GM21576 (cell line): Measurements from ENCODE around the gene CETN1.

Experiments
- ATAC-seq: cut with Tn5 transposase; IDR thresholded peaks from one replicate; pipeline ENCODE4 v1.9.1; 2021; ENCODE audit warnings: mild to moderate bottlenecking, moderate library complexity; ENCODE audit not compliant: unreplicated experiment

The CETN1 gene

GRCh38 chr18:580154-580553, at the start of gene CETN1:
Gene CETN1 (plus strand): TSS chr18:580380. CDS start chr18:580409, 29 bp downstream.
- no peak for ATAC-seq

DNA sequence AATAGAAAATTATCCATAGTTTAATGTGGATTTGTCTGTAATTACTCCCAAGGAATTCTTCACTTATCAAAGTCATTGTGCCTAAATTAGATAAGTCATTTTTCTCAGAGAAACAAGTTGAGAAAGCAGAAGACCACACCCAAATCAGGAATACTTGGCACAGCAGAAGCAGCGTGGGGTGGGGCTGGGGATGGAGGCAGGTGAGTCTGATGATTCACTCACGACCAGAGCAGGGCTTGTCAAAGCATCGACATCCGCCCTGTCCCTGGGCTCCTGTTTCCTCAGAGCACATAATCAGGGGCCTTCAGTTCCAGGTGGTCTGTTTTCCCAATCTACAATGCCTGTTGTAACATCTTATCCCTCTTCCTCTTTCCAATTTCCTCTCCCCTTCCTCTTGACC, 48.2 kb upstream of the CETN1 start:
- no peak for ATAC-seq

DNA sequence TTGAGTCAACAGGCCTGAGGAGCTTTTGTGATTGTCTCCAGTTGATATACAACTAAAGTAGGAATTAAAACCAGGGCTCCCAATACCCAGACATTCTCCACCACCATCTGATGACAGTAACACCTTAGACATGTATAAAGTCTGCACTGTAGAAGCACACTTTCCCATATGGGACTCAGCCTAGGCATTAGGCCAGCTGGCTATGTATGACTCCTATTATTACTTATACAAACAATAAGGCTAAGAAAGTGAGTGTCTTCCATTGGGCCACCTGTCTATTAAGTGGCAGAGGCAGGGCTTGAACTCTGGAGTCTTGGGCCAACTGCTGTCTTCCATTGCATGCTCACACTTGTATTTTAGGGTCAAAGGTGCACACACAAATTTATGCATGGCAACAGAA, 47.5 kb upstream of the CETN1 start:
- no peak for ATAC-seq

GRCh38 chr18:533995-534601, 46.1 kb upstream of the CETN1 start:
- no peak for ATAC-seq

DNA sequence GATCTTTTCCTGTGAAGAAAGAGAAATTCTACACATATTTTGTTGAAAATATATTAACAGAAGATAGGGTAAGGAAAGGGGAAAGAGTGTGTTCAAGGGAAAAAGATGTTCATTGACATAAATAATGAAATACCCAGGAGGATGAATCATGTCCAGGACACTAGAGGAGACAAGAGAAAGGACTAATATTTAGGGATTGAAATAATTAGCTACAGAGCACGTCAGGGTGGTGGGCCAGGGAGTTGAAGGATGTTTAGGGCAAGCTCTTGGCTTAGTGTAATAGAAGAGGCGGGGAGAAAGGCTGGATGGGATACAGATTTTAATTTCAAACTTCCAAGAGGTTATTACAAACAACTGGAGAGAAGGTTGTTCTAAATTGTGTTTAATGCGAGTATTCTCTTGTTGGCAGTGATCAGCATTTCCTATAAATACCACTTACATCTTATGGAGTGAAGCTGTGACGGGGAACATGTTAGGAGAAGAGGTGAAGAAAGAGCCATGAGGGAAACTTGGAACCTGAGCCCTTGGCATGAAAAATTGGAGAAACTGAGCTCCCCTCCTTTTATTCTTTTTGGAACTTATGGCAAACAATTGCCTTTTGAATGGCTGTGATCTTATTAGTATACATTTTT, 36.6 kb upstream of the CETN1 start:
- no peak for ATAC-seq

DNA sequence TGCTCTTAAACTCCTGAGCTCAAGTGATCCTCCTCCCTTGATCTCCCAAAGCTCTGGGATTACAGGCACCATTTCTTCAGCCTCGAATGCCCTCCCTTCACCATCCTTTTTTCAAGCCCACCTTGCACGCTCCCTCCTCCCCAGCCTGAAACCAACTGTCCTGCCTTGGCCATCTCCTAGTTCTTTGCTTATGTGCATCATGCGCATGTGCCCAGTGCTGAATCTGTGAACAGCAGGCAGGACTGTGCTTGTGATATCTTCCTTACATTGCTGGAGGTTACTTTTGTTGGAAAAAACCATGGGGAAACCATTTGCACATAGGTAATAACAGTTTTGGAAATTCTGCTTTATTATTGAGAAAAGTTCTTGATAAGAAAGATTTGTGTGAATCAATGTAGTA, 30.2 kb upstream of the CETN1 start:
- ATAC-seq = no peak

GRCh38 chr18:551404-552061, 28.6 kb upstream of the CETN1 start:
- peak; percentile 80 for ATAC-seq

DNA sequence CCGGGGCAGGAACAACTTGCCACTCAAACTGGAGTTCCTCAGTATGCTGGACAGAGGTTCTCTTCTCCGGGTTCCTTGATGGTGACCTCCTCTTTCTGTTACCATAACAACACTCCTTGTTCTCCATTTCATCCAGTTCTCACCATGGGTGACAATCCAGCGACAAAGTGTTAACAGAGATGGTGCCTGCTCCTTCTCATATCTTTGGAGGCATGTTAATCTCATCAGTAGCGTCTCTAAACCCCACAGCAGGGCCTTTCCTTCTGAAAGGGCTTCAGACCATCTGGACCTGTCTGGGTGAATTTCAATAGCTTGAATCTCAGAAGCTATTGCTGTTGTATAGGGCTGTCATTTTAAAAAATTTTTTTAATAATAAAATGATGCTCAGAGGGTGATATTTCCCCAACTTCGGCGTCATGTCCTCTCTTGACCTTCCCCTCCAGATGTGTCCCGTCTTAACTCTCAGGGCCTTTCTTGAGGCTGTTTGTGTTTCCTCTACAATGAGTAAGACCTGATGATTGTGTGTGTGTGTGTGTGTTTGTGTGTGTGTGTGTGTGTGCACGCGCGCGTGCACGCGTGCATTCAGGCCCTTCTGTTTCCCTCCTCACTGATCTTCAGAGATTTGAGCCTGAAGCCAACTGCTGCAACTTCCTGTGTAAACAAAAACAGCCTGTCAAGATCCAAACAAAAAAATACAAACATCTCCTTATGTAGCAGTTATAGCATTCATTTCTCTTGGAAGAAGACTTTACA, 24.3 kb upstream of the CETN1 start:
- no peak for ATAC-seq

DNA sequence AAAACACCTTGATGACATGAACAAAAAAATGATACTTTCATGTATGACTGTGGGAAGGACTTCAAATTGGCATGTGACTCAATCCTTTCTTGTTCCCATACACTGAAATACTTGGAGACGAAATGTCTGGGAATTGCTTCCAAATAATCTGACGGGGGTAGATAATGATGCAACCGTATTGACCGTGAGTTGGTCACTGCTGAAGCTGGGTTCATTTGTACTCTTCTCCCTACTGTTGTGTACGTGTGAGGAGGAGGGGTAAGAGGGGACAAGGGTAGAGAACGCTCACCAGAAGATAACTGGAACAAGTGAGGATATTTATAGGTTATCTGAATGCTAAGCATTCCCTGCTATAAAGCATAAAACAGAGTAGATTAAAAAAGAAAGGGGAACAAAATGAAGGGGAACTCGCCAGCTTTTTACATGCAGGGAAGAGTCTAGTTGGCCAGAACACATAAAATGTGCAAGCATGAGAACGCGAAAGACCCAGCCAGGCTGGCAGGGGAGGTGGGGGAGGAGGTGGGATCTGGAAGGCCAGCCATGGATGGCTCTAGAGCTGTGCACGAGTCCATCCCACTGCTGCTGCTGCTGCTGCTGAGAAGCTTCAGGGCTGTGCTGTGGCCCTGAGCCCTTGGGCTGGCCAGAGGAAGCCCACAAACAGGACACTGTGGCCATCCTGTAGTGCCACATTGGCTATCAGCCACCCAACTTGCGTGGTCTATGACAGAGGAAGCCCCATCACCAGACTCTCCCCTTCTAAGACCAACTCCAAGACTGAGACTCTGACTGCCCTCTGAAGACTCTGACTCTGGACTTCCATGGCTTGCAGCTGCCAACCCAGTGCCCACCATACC, 15.2 kb upstream of the CETN1 start:
- ATAC-seq = no peak

DNA sequence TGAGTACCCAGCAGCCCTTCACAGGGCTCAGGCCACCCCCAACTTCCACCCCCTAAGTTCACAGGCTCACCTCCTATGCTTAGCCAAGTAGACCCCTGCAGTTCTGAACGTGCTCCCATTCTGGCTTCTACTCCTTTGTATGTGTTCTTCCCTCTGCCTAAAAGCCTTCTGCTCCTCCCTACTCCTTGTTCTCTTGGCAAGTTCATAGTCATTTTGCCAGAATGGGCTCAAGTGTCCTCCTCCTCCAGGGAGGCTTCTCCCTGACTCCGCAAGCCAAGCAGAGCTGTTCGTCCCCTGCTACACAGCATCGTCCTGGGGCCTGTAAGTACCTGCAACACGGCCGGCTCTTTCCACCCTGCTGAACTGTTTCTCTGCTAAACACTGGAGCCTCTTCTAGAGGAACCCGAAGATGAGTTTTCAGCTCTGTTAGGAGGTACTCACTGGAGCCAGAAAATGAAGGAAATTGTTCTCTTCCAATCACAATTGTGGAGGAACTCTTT, 14.6 kb upstream of the CETN1 start:
- ATAC-seq = no peak

DNA sequence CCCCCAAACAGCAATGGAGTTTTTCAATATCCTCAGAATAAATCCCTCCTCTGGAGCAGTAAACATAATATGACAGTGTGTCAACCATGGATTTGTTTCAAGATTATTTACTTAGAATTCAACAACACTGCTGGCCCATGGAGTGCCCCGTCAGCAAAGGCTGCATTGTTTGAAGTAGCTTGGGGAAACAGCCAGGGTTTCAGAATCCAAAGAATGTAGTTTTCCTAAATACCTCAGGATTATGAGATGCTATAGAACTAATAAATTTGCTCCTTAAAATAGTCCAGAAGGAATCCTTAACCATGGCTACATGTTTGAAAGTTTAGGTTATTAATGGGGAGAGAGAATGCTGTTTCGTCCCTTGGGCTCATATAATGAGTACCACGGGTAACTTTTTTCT, 13.1 kb upstream of the CETN1 start:
- no peak for ATAC-seq

- no peak for ATAC-seq
Measured at GRCh38 chr18:568731-569130, 11.4 kb upstream of the CETN1 start.

DNA sequence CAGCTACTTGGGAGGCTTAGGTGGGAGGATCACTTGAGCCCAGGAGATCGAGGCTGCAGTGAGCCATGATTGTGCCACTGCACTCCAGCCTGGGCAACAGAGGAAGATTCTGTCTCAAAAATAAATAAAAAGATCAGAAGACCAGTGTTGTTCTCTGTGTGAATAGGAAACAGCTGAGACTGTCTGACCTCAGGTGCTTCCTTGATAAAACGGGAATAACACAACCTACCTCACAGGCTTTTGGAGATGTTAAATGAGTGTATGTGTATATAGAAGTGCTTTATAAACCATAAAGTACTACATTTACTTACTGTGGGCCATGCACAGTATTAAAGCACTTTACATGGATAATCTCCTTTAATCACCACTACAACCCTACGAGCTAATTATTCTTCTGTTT, 9.9 kb upstream of the CETN1 start:
- ATAC-seq = no peak

- no peak for ATAC-seq
Measured at GRCh38 chr18:570697-571096, 9.5 kb upstream of the CETN1 start.

DNA sequence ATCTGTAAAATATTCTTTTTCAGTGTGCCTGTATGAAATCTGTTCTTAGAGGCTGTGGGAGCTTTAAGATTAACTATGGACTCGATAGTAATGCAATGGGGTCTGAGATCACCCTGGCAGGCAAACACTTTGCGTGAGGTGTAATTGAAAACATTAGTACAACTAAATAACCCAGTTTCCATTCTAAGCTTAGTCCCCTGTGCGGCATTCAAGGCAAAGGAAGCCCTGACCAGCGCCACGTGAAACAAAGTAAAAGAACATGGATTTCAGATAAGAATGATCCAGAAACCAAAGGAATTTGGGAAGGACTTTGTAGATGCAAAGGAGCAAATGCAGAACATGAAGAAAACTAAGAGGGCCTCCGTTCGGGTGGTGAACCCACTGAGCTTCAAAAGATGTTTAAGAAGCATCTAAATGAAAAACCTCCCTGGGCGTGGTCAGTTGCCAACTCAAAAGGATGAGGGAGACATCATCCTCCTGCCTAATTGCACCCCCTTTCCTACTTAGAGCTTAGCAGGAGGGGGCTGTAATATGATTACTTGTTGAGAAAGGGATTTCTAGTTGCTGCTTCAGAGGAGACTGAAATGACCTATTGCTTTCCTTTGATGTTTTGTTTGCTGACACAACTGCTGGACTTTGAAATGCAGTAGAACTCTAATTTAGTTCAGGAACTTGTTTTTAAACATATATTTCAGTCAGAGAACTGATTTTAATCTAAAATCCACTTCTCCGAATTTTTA, 7.9 kb upstream of the CETN1 start:
- ATAC-seq = no peak

- no peak for ATAC-seq
Measured at GRCh38 chr18:572831-573289, 7.3 kb upstream of the CETN1 start.

GRCh38 chr18:573385-573784, 6.8 kb upstream of the CETN1 start:
- ATAC-seq = no peak

DNA sequence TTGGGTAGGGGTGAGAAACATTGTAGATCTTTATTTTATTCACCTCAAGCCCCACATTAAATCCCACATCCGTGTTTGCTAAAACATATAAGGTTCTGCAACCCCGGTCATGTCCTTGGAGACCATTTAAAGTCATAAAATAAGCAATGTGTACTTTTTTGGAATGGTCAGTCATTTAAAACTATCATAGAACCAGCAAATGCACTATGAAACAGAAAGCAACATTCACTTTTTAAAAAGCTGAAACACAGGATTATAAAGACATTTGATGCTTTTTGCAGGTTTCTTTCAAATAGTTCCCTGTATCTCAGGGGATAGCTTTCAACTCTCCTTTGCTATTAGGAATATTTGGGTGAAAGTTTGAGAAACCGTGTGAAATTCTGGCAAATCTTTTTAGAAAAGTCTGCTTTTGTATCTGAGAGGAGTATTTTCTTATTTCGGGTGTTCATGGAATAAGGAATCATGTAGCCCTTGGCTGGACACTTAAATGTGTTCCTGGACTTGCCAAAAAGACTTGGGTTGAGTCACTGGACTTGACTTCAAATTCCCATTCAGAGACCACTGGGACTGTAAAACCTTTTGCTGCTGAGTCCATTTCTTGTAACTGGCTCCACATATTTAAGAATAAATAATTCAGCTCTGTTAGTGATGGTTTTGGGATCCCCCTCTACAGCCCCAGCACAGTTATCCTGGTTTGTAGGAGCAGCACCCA, 5.9 kb upstream of the CETN1 start:
- ATAC-seq = no peak
